IMR-90 (cell line): ENCODE data around the gene EVL.

ENCODE experiments used
- BHLHE40 ChIP-seq: fragments of 150-350 bp; IDR thresholded peaks from 2 replicates; pipeline ENCODE4 v1.6.1; 2016; ENCODE audit warnings: mild to moderate bottlenecking, low read depth, low read length
- CEBPB ChIP-seq: IDR thresholded peaks from 2 replicates; pipeline ENCODE4 v1.6.1; 2012; ENCODE audit warnings: low read depth, low read length, improper control_type of control experiment
- CHD1 ChIP-seq: IDR thresholded peaks from 2 replicates; pipeline ENCODE4 v1.6.1; 2012; ENCODE audit warnings: low read depth, low read length, improper control_type of control experiment
- FOS ChIP-seq: fragments of 150-350 bp; IDR thresholded peaks from 2 replicates; pipeline ENCODE4 v1.6.1; 2016; ENCODE audit warnings: low read depth, low read length
- MAZ ChIP-seq: IDR thresholded peaks from 2 replicates; pipeline ENCODE4 v1.6.1; 2012; ENCODE audit warnings: low read depth, mild to moderate bottlenecking, low read length, improper control_type of control experiment, moderate library complexity, borderline replicate concordance
- MXI1 ChIP-seq: IDR thresholded peaks from 2 replicates; pipeline ENCODE4 v1.6.1; 2012; ENCODE audit warnings: low read depth, mild to moderate bottlenecking, low read length, moderate library complexity, borderline replicate concordance
- POLR2A ChIP-seq: IDR thresholded peaks from 2 replicates; pipeline ENCODE4 v1.6.1; 2012; ENCODE audit warnings: mild to moderate bottlenecking, low read depth, low read length
- RAD21 ChIP-seq: IDR thresholded peaks from 2 replicates; pipeline ENCODE4 v1.6.1; 2012; ENCODE audit warnings: low read length, improper control_type of control experiment
- RCOR1 ChIP-seq: IDR thresholded peaks from 2 replicates; pipeline ENCODE4 v1.6.1; 2012; ENCODE audit warnings: mild to moderate bottlenecking, low read length, improper control_type of control experiment; ENCODE audit not compliant: insufficient replicate concordance
- RFX5 ChIP-seq: IDR thresholded peaks from 2 replicates; pipeline ENCODE4 v1.8.0; 2012; ENCODE audit warnings: low read depth, mild to moderate bottlenecking, low read length, moderate library complexity
- SMC3 ChIP-seq: fragments of 150-350 bp; IDR thresholded peaks from 2 replicates; pipeline ENCODE4 v1.6.1; 2016; ENCODE audit warnings: low read depth, mild to moderate bottlenecking, antibody characterized with exemption, low read length, moderate library complexity
- TF ChIP-seq, protein P1 (sequence below): conservative IDR thresholded peaks from 2 replicates; pipeline ENCODE4 v1.5.1; 2012; ENCODE audit warnings: mild to moderate bottlenecking, low read depth, low read length, improper control_type of control experiment
- TF ChIP-seq, protein P2 (sequence below): fragments of 150-350 bp; IDR thresholded peaks from 2 replicates; pipeline ENCODE4 v1.6.1; 2017; ENCODE audit warnings: mild to moderate bottlenecking, antibody characterized with exemption, low read length, low read depth
- TF ChIP-seq, protein P3 (sequence below): fragments of 150-350 bp; IDR thresholded peaks from 2 replicates; pipeline ENCODE4 v1.6.1; 2016; ENCODE audit warnings: low read depth, mild to moderate bottlenecking, low read length, moderate library complexity, borderline replicate concordance

DNA sequence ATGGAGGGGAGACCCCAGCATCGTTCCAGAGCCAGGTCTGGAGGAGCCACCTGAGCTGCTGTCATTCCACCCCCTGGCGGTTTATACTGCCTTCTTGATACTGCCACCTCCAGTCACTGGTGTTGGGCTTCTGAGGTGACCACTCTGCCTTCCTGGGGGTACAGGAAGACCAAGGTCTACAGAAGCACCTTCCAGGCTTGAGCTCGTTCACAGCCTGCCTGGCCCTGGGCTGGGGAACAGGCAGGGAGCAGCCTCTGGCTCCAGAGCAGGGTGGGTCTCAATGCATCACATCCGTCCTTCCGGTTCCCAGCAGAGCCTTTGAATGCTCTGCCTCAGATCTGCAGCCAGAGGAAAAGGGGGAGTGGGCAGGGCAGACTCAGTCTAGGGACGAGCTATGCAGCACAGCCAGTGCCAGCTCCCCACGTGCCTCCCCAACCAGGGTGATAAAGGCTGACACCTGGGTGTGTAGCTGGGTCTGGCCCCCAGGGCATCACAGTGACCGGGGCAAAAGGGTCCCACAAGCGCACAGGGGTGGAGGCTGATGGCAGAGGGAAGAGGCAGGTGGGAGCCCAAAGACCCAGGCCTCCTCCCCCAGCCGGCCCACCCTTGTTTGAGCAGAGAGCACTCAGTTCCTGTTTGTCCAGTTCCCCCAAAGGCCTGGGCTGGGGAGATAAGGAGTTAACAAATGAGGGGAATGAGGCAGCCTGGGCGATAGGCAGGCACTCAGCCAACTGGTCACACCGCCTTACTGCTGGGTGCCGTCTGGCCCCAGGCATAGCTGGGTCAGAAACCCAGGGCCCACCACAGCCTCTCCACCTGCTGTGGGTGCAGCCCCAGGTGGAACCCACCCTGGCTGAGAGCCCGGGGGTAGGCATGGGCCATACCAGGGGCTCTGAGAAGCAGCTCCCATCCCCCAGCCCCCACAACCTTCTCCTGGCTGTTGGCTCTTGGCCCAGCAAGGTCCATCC is 77.1 kb downstream of the EVL start:
- TF ChIP-seq, protein P1, sequence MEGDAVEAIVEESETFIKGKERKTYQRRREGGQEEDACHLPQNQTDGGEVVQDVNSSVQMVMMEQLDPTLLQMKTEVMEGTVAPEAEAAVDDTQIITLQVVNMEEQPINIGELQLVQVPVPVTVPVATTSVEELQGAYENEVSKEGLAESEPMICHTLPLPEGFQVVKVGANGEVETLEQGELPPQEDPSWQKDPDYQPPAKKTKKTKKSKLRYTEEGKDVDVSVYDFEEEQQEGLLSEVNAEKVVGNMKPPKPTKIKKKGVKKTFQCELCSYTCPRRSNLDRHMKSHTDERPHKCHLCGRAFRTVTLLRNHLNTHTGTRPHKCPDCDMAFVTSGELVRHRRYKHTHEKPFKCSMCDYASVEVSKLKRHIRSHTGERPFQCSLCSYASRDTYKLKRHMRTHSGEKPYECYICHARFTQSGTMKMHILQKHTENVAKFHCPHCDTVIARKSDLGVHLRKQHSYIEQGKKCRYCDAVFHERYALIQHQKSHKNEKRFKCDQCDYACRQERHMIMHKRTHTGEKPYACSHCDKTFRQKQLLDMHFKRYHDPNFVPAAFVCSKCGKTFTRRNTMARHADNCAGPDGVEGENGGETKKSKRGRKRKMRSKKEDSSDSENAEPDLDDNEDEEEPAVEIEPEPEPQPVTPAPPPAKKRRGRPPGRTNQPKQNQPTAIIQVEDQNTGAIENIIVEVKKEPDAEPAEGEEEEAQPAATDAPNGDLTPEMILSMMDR, result no peak
- no peak for TF ChIP-seq POLR2A
- TF ChIP-seq MXI1, result no peak
- no peak for TF ChIP-seq RCOR1
- no peak for TF ChIP-seq FOS
- TF ChIP-seq RFX5, result no peak
- TF ChIP-seq, protein P2, sequence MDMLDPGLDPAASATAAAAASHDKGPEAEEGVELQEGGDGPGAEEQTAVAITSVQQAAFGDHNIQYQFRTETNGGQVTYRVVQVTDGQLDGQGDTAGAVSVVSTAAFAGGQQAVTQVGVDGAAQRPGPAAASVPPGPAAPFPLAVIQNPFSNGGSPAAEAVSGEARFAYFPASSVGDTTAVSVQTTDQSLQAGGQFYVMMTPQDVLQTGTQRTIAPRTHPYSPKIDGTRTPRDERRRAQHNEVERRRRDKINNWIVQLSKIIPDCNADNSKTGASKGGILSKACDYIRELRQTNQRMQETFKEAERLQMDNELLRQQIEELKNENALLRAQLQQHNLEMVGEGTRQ, result no peak
- no peak for TF ChIP-seq BHLHE40
- no peak for TF ChIP-seq MAZ
- no peak for TF ChIP-seq CEBPB
- no peak for TF ChIP-seq RAD21
- TF ChIP-seq, protein P3, sequence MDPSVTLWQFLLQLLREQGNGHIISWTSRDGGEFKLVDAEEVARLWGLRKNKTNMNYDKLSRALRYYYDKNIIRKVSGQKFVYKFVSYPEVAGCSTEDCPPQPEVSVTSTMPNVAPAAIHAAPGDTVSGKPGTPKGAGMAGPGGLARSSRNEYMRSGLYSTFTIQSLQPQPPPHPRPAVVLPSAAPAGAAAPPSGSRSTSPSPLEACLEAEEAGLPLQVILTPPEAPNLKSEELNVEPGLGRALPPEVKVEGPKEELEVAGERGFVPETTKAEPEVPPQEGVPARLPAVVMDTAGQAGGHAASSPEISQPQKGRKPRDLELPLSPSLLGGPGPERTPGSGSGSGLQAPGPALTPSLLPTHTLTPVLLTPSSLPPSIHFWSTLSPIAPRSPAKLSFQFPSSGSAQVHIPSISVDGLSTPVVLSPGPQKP, result no peak
- TF ChIP-seq CHD1, result no peak
- no peak for TF ChIP-seq SMC3
